SU-DHL-6 (cell line): ENCODE data around the gene RDH13.

Experiments used
- CTCF ChIP-seq: fragments of 200-600 bp; sonication (generic); IDR thresholded peaks from one replicate; pipeline ENCODE4 v1.5.1; 2017; ENCODE audit warnings: antibody characterized with exemption, mild to moderate bottlenecking, low read length, moderate library complexity; ENCODE audit not compliant: insufficient read depth, poor library complexity, severe bottlenecking
- EZH2phosphoT487 ChIP-seq: fragments of 200-600 bp; sonication (generic), shearing (Covaris generic); conservative IDR thresholded peaks from 2 replicates; pipeline ENCODE4 v1.6.1; 2018; ENCODE audit warnings: mild to moderate bottlenecking, antibody characterized with exemption, low read length, moderate library complexity, mixed read lengths

GRCh38 chr19:55085923-55086715 is 23.2 kb upstream of the RDH13 start:
- TF ChIP-seq CTCF: no peak
- no peak for TF ChIP-seq EZH2phosphoT487
